PC-9 (cell line): ENCODE results near the gene SPART. TPM values are rescaled to one million over a fixed set of nuclear protein-coding genes. Genes with fewer than 3 reads are reported as not detected.
A peak's percentile ranks its signal among the peaks of the same experiment; 100 is the strongest.

Experiments used
- BruUV-seq: library from RNA; stranded (reverse); fragments of 400-500 nt; replicated peaks from 2 replicates; lab custom pipeline; 2021; lab: Mats Ljungman, UMichigan
- CTCF ChIA-PET: fragments of 300-600 bp; sonication (Branson Sonifier 250); formaldehyde crosslinking; loops from one replicate; lab custom pipeline; 2022; ENCODE audit warnings: antibody characterized with exemption; lab: Charles Lee
- POLR2A ChIA-PET: fragments of 300-600 bp; sonication (Branson Sonifier 250); formaldehyde crosslinking; loops from one replicate; lab custom pipeline; 2022; ENCODE audit warnings: antibody characterized with exemption; ENCODE audit not compliant: unreplicated experiment; lab: Charles Lee
- DNase-seq, 2 experiments: peaks; one replicate each; pipeline versions ENCODE4 v3.0.0 to v3.0.0-alpha.2; 2015 to 2022; ENCODE audit warnings: mixed read lengths in 1 of 2
- H2AFZ ChIP-seq: fragments of 200-600 bp; sonication (generic); 2 replicates; pipeline ENCODE4 v1.8.1; 2017; ENCODE audit warnings: antibody characterized with exemption
- H3F3A ChIP-seq: fragments of 200-600 bp; sonication (generic); 2 replicates; pipeline ENCODE4 v1.8.1; 2017; ENCODE audit warnings: antibody characterized with exemption, mild to moderate bottlenecking, low read depth; ENCODE audit not compliant: insufficient read depth
- H3K27ac ChIP-seq: fragments of 200-600 bp; sonication (generic); 2 replicates; pipeline ENCODE4 v1.6.1; 2016; ENCODE audit warnings: mixed run types
- H3K27me3 ChIP-seq: fragments of 200-600 bp; sonication (generic); 2 replicates; pipeline ENCODE4 v1.6.1; 2016; ENCODE audit warnings: low read depth, mixed run types; ENCODE audit not compliant: insufficient read depth
- H3K36me3 ChIP-seq: fragments of 200-600 bp; sonication (generic); 2 replicates; pipeline ENCODE4 v1.6.1; 2016; ENCODE audit warnings: low read depth, mixed run types
- H3K4me1 ChIP-seq: fragments of 200-600 bp; sonication (generic); replicated peaks from 2 replicates; pipeline ENCODE4 v1.6.1; 2016; ENCODE audit warnings: mixed run types; ENCODE audit not compliant: insufficient read depth
- H3K4me2 ChIP-seq: fragments of 200-600 bp; sonication (generic); 2 replicates; pipeline ENCODE4 v1.6.1; 2017; ENCODE audit warnings: mixed run types
- H3K4me3 ChIP-seq: fragments of 200-600 bp; sonication (generic); 2 replicates; pipeline ENCODE4 v1.6.1; 2016; ENCODE audit warnings: mixed run types
- H3K79me2 ChIP-seq: fragments of 200-600 bp; sonication (generic); 2 replicates; pipeline ENCODE4 v1.6.1; 2017; ENCODE audit warnings: low read depth, mixed run types
- H3K9me2 ChIP-seq: fragments of 200-600 bp; sonication (generic); 2 replicates; pipeline ENCODE4 v1.8.1; 2017; ENCODE audit warnings: mild to moderate bottlenecking; ENCODE audit not compliant: insufficient read depth
- H3K9me3 ChIP-seq: fragments of 200-600 bp; sonication (generic); 2 replicates; pipeline ENCODE4 v1.8.1; 2016; ENCODE audit warnings: low read depth; ENCODE audit not compliant: insufficient read depth
- H4K20me1 ChIP-seq: fragments of 200-600 bp; sonication (generic); 2 replicates; pipeline ENCODE4 v1.8.1; 2017; ENCODE audit not compliant: insufficient read depth
- EZH2 ChIP-seq: fragments of 200-600 bp; sonication (generic); IDR thresholded peaks from 2 replicates; pipeline ENCODE4 v1.8.0; 2017; ENCODE audit warnings: antibody characterized with exemption, low read depth
- intact Hi-C: fragments of 100-400 bp; cut with micrococcal nuclease; formaldehyde crosslinking; loops from one replicate; pipeline ENCODE4 v1.10.0; 2022; ENCODE audit not compliant: unreplicated experiment
- total RNA-seq: library from RNA; stranded (reverse); gene quantifications from 2 replicates; pipeline ENCODE4 v1.2.3, GENCODE V29; 2021
- TF ChIP-seq, protein P1 (sequence below): fragments of 200-600 bp; sonication (generic); conservative IDR thresholded peaks from 2 replicates; pipeline ENCODE4 v1.6.1; 2017; ENCODE audit warnings: mixed run types, antibody characterized with exemption, mild to moderate bottlenecking, moderate library complexity

The SPART gene
- total RNA-seq, 1 experiment from 2014 or later: 51.4 TPM

DNA sequence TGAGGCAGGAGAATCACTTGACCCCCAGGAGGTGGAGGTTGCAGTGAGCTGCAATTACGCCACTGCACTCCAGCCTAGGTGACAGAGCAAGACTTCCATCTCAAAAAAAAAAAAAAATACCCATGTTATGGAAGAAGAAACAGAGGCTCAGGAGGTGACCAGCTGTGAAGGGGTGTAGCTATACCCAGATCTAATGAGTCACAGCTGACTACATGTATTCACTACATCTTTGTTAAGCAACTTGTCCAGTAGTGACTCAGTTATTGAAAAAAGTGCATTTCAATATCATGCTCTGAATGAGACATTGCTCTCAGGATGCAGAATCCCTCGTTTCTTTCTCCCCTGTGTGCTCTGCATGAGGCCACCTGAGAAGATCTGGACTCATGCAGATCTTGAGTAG, 16.1 kb upstream of the SPART start:
- no peaks in the 10 kb centered on the region for H3K79me2 ChIP-seq
- peak in 1 of 2 experiments; percentile 76 for DNase-seq
- no peak overlapping the region for H3K27ac ChIP-seq
- no peaks in the 10 kb centered on the region for H3K9me2 ChIP-seq
- TF ChIP-seq EZH2: no peak
- TF ChIP-seq, protein P1, sequence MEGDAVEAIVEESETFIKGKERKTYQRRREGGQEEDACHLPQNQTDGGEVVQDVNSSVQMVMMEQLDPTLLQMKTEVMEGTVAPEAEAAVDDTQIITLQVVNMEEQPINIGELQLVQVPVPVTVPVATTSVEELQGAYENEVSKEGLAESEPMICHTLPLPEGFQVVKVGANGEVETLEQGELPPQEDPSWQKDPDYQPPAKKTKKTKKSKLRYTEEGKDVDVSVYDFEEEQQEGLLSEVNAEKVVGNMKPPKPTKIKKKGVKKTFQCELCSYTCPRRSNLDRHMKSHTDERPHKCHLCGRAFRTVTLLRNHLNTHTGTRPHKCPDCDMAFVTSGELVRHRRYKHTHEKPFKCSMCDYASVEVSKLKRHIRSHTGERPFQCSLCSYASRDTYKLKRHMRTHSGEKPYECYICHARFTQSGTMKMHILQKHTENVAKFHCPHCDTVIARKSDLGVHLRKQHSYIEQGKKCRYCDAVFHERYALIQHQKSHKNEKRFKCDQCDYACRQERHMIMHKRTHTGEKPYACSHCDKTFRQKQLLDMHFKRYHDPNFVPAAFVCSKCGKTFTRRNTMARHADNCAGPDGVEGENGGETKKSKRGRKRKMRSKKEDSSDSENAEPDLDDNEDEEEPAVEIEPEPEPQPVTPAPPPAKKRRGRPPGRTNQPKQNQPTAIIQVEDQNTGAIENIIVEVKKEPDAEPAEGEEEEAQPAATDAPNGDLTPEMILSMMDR: no peak
- H3K27me3 ChIP-seq: no peaks in the 10 kb centered on the region
- no TSS peak for BruUV-seq
- no peak overlapping the region for H3K4me3 ChIP-seq
- ChIA-PET CTCF (no interaction called here), POLR2A (no interaction called here)
- peak overlapping the region; percentile 5; the same call in 1 of the 2 replicates for H3K4me2 ChIP-seq
- no peaks in the 10 kb centered on the region for H3K9me3 ChIP-seq
- H4K20me1 ChIP-seq: no peaks in the 10 kb centered on the region
- intact Hi-C loops: no loop called here
- peaks cover 9% of the 10 kb centered on the region; the same call in 1 of the 2 replicates for H3F3A ChIP-seq
- no peak overlapping the region for H2AFZ ChIP-seq
- H3K4me1 ChIP-seq: peaks cover 8% of the 10 kb centered on the region
- H3K36me3 ChIP-seq: no peaks in the 10 kb centered on the region

DNA sequence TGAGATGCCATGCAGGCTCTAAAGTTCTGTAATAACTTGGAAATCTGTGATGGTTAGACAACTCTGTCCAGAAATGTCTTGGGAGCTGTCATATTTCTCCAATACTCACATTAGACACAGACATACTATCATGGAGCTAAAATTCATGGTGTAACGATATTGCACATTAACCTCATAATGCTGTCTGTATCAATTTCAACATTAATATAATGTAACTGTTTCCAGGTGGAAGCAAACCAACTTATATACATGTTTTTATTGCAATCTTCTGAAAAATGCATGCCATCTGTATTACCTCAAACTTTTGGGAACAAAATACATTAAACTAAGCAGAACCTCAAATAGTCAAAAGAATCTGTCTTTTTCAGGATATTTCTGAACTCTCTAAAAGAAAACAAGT, 14.7 kb upstream of the SPART start:
- TF ChIP-seq EZH2: no peak
- TF ChIP-seq, protein P1: no peak
- no peak for DNase-seq
- ChIA-PET CTCF (no interaction called here), POLR2A (no interaction called here)
- no peak overlapping the region for H2AFZ ChIP-seq
- H3K36me3 ChIP-seq: no peaks in the 10 kb centered on the region
- no peak overlapping the region for H3K4me2 ChIP-seq
- no peaks in the 10 kb centered on the region for H3K27me3 ChIP-seq
- no peaks in the 10 kb centered on the region for H3K9me3 ChIP-seq
- no peak overlapping the region for H3K4me3 ChIP-seq
- intact Hi-C loops: no loop called here
- peaks cover 8% of the 10 kb centered on the region for H3K4me1 ChIP-seq
- no peaks in the 10 kb centered on the region for H3K9me2 ChIP-seq
- no peaks in the 10 kb centered on the region for H3K79me2 ChIP-seq
- BruUV-seq: no TSS peak
- H3K27ac ChIP-seq: no peak overlapping the region
- H4K20me1 ChIP-seq: no peaks in the 10 kb centered on the region
- peaks cover 9% of the 10 kb centered on the region; the same call in 1 of the 2 replicates for H3F3A ChIP-seq

GRCh38 chr13:36359301-36359950, 13.2 kb upstream of the SPART start:
- H2AFZ ChIP-seq: no peak overlapping the region
- peaks cover 8% of the 10 kb centered on the region for H3K4me1 ChIP-seq
- POLR2A ChIA-PET: no interaction called here
- H3K27ac ChIP-seq: no peak overlapping the region
- H4K20me1 ChIP-seq: no peaks in the 10 kb centered on the region
- no peak overlapping the region for H3K4me3 ChIP-seq
- BruUV-seq: no TSS peak
- DNase-seq: no peak
- H3K9me3 ChIP-seq: no peaks in the 10 kb centered on the region
- H3F3A ChIP-seq: peaks cover 9% of the 10 kb centered on the region; the same call in 1 of the 2 replicates
- no peaks in the 10 kb centered on the region for H3K79me2 ChIP-seq
- H3K27me3 ChIP-seq: no peaks in the 10 kb centered on the region
- no peaks in the 10 kb centered on the region for H3K9me2 ChIP-seq
- no peak for TF ChIP-seq EZH2
- TF ChIP-seq, protein P1: no peak
- intact Hi-C loops: no loop called here
- H3K36me3 ChIP-seq: no peaks in the 10 kb centered on the region
- CTCF ChIA-PET: no interaction called here
- H3K4me2 ChIP-seq: no peak overlapping the region
